Endodermal cell (in vitro differentiated cells): ENCODE results near the gene FAM217A. TPM values are rescaled to one million over a fixed set of nuclear protein-coding genes. Genes with fewer than 3 reads are reported as not detected.

Source experiments
- DNase-seq: peaks from one replicate; pipeline ENCODE4 v3.0.0-alpha.2; 2017
- H3K27ac ChIP-seq: 2 replicates; pipeline ENCODE4 v1.5.1; 2013; ENCODE audit warnings: mild to moderate bottlenecking, low read depth, low read length, moderate library complexity
- H3K27me3 ChIP-seq: 2 replicates; pipeline ENCODE4 v1.6.1; 2013; ENCODE audit warnings: mild to moderate bottlenecking, low read length, moderate library complexity; ENCODE audit not compliant: insufficient read depth, control insufficient read depth, poor library complexity, severe bottlenecking
- H3K36me3 ChIP-seq: 2 replicates; pipeline ENCODE4 v1.7.0; 2013; ENCODE audit warnings: mild to moderate bottlenecking, low read length, moderate library complexity; ENCODE audit not compliant: control insufficient read depth, insufficient read depth
- H3K4me1 ChIP-seq: one replicate; pipeline ENCODE4 v1.7.0; 2013; ENCODE audit warnings: low read length; ENCODE audit not compliant: control insufficient read depth, insufficient read depth
- H3K4me3 ChIP-seq: 2 replicates; pipeline ENCODE4 v1.5.1; 2013; ENCODE audit warnings: mild to moderate bottlenecking, low read length, moderate library complexity
- H3K9ac ChIP-seq: 2 replicates; pipeline ENCODE4 v1.6.1; 2013; ENCODE audit warnings: mild to moderate bottlenecking, low read length, moderate library complexity; ENCODE audit not compliant: poor library complexity, severe bottlenecking; ENCODE audit errors: extremely low read depth
- H3K9me3 ChIP-seq: 2 replicates; pipeline ENCODE4 v1.6.1; 2013; ENCODE audit warnings: mild to moderate bottlenecking, low read length, moderate library complexity; ENCODE audit not compliant: control insufficient read depth
- H3K27ac Mint-ChIP-seq: 2 replicates; pipeline ENCODE4 v1.8.0; 2020; ENCODE audit warnings: mixed read lengths
- H3K27me3 Mint-ChIP-seq: 2 replicates; pipeline ENCODE4 v1.8.0; 2021; ENCODE audit warnings: mild to moderate bottlenecking, mixed read lengths; ENCODE audit not compliant: insufficient read depth
- H3K36me3 Mint-ChIP-seq: 2 replicates; pipeline ENCODE4 v1.8.0; 2020; ENCODE audit warnings: low read depth, mixed read lengths
- H3K4me1 Mint-ChIP-seq: 2 replicates; pipeline ENCODE4 v1.8.0; 2020; ENCODE audit warnings: mixed read lengths
- H3K4me3 Mint-ChIP-seq: 2 replicates; pipeline ENCODE4 v1.8.0; 2020; ENCODE audit warnings: mild to moderate bottlenecking, moderate library complexity, mixed read lengths
- H3K9me3 Mint-ChIP-seq: 2 replicates; pipeline ENCODE4 v1.8.0; 2020; ENCODE audit warnings: mild to moderate bottlenecking, mixed read lengths
- CTCF ChIP-seq: fragments of 200-600 bp; sonication (generic); conservative IDR thresholded peaks from 2 replicates; pipeline ENCODE4 v1.5.0; 2021; ENCODE audit warnings: antibody characterized with exemption, mild to moderate bottlenecking
- WGBS, 2 experiments: methylation state at CpG; one replicate each; pipeline versions ENCODE4 v1.1.5 to v1.1.7; 2013; ENCODE audit warnings: missing lambda C conversion rate in 2 of 2, mixed read lengths in 1 of 2; ENCODE audit not compliant: insufficient coverage in 1 of 2, insufficient read length in 1 of 2; 5-methylcytosine and 5-hydroxymethylcytosine counted together
- total RNA-seq, 2 donors: library from RNA; stranded (reverse); fragmentation: NEBNext Ultra II Directional in 1 of 2; extraction: Animal tissue kit (Norgen Biotek cat#: 25700) in 1 of 2; gene quantifications; 2 replicates in 1 of 2; 3 replicates in 1 of 2; pipeline ENCODE4 v1.2.1, GENCODE V29; 2021

The FAM217A gene
- total RNA-seq, 2 donors from 2014 or later: not detected

GRCh38 chr6:4049246-4049645 lies 29.7 kb downstream of the FAM217A start:
- no peak overlapping the region for H3K4me3 ChIP-seq
- H3K36me3 ChIP-seq: peaks cover 92% of the 10 kb centered on the region
- H3K9me3 ChIP-seq: no peaks in the 10 kb centered on the region
- H3K36me3 Mint-ChIP-seq: peaks cover 80% of the 10 kb centered on the region
- no peak for DNase-seq
- WGBS, 2 experiments: 95 to 96% methylated on average over 6 of the region's 6 CpGs
- no peak overlapping the region for H3K9ac ChIP-seq
- H3K4me1 Mint-ChIP-seq: no peaks in the 10 kb centered on the region
- H3K27ac ChIP-seq: no peak overlapping the region
- no peak for TF ChIP-seq CTCF
- no peak overlapping the region for H3K4me3 Mint-ChIP-seq
- H3K9me3 Mint-ChIP-seq: no peaks in the 10 kb centered on the region
- H3K27me3 ChIP-seq: no peaks in the 10 kb centered on the region
- H3K27me3 Mint-ChIP-seq: no peaks in the 10 kb centered on the region
- H3K4me1 ChIP-seq: no peaks in the 10 kb centered on the region
- no peak overlapping the region for H3K27ac Mint-ChIP-seq

DNA sequence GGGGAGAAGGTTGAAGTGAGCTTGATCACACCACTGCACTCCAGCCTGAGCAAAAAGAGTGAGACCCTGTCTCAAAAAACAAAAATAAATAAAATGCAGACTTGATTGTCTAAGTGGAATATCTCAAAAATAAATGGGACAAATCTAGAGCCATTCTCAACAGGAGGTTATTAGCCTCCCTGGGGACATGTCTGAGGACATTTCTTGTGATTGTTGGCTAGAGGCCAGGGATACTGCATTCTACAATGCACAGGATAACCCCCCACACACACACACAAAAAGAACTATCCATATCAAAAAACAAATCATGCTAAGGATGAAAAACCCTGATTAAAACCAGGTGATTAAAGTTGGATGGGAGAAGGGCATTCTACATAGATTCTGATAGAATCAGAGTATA lies 37.5 kb downstream of the FAM217A start:
- Mint-ChIP-seq H3K9me3 (no peaks in the 10 kb centered on the region), H3K27me3 (no peaks in the 10 kb centered on the region), H3K27ac (no peak overlapping the region), H3K4me3 (no peak overlapping the region), H3K4me1 (peaks cover 12% of the 10 kb centered on the region), H3K36me3 (peaks cover 82% of the 10 kb centered on the region)
- DNase-seq: no peak
- peaks cover 96% of the 10 kb centered on the region for H3K36me3 ChIP-seq
- no peaks in the 10 kb centered on the region for H3K4me1 ChIP-seq
- no peak overlapping the region for H3K4me3 ChIP-seq
- H3K27me3 ChIP-seq: no peaks in the 10 kb centered on the region
- no peak overlapping the region for H3K9ac ChIP-seq
- TF ChIP-seq CTCF: no peak
- no peaks in the 10 kb centered on the region for H3K9me3 ChIP-seq
- H3K27ac ChIP-seq: no peak overlapping the region

DNA sequence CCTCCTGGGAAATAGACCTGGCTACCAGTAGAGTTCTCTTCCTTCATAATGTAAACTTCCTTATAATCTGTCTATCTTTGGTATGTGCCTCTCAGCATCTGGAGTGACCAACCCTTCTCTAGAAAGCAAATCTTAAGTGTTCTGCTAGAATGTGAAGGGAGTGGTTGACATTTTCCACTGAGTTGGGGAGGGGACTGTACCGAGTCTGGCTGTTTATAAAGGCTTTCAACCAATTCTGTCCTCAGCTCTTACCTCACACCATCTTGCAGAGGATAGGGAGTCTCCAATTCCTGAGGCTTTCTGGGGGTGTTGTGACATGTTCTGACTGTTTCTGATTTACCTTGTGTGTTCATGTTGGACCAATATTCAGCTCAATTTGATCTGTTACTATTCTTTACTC lies 39.6 kb downstream of the FAM217A start:
- Histone ChIP-seq H3K9me3 (no peaks in the 10 kb centered on the region), H3K4me3 (no peak overlapping the region), H3K9ac (no peak overlapping the region), H3K36me3 (peaks cover 88% of the 10 kb centered on the region), H3K27me3 (no peaks in the 10 kb centered on the region), H3K27ac (no peak overlapping the region), H3K4me1 (no peaks in the 10 kb centered on the region)
- Mint-ChIP-seq H3K4me1 (peaks cover 12% of the 10 kb centered on the region), H3K27ac (peak overlapping the region; percentile 29), H3K27me3 (no peaks in the 10 kb centered on the region), H3K36me3 (peaks cover 77% of the 10 kb centered on the region), H3K4me3 (no peak overlapping the region), H3K9me3 (no peaks in the 10 kb centered on the region)
- TF ChIP-seq CTCF: no peak
- 100% methylated on average over 1 of the region's 1 CpG; no CpG with 5 or more reads in 1 of the 2 experiments for WGBS, 2 experiments
- no peak for DNase-seq
